Activated T-cell treated with anti-CD3 and anti-CD28 coated beads, Interleukin-2, amount 50 U/mL, for 48 hours (primary cell): ENCODE results near the gene RNF34.
"Not testable (repeated sequence)": the region's sequence is repeated elsewhere in the genome, so short reads cannot be mapped to it uniquely, and the experiment has no call there.

Experiments
- DNase-seq, 2 experiments: peaks; one replicate each; pipeline ENCODE4 v3.0.0-alpha.2; 2020

Gene RNF34

GRCh38 chr12:121399391-121400331 lies at the start of gene RNF34:
TSS of gene RNF34 (plus strand) at chr12:121400118. CDS start at chr12:121400213, 95 bp downstream.
- DNase-seq = peak; percentile 98 to 99

- DNase-seq = peak; percentile 90 to 92
Observed at GRCh38 chr12:121351820-121352681, 47.9 kb upstream of the RNF34 start, which contains the start of gene ANAPC5. TSS of gene ANAPC5 (minus strand) at chr12:121352411. CDS start at chr12:121352340, 71 bp downstream.

- no peak for DNase-seq
Observed at GRCh38 chr12:121352682-121353018, 47.3 kb upstream of the RNF34 start.

GRCh38 chr12:121355818-121356217 lies 44.1 kb upstream of the RNF34 start:
- no peak for DNase-seq

- DNase-seq = no peak
Observed at GRCh38 chr12:121356657-121357056, 43.3 kb upstream of the RNF34 start.

GRCh38 chr12:121357331-121357730 lies 42.6 kb upstream of the RNF34 start:
- DNase-seq = no peak

GRCh38 chr12:121358073-121358472 lies 41.8 kb upstream of the RNF34 start:
- DNase-seq = no peak

- DNase-seq = no peak
Observed at GRCh38 chr12:121364683-121365121, 35.2 kb upstream of the RNF34 start.

- DNase-seq = no peak
Observed at GRCh38 chr12:121365416-121366062, 34.4 kb upstream of the RNF34 start.

- no peak for DNase-seq
Observed at GRCh38 chr12:121366063-121366459, 33.9 kb upstream of the RNF34 start.

- no peak for DNase-seq
Observed at GRCh38 chr12:121371404-121371803, 28.5 kb upstream of the RNF34 start.

- DNase-seq = no peak
Observed at GRCh38 chr12:121373755-121374154, 26.2 kb upstream of the RNF34 start.

- not testable (repeated sequence) for DNase-seq
Observed at GRCh38 chr12:121374336-121374735, 25.6 kb upstream of the RNF34 start.

GRCh38 chr12:121374945-121375584 lies 24.9 kb upstream of the RNF34 start:
- not testable (repeated sequence) for DNase-seq

- DNase-seq = no peak
Observed at GRCh38 chr12:121376754-121377697, 22.9 kb upstream of the RNF34 start.

- no peak for DNase-seq
Observed at GRCh38 chr12:121378736-121379135, 21.2 kb upstream of the RNF34 start.

GRCh38 chr12:121379945-121380344 lies 20.0 kb upstream of the RNF34 start:
- DNase-seq = no peak

GRCh38 chr12:121383601-121384021 lies 16.3 kb upstream of the RNF34 start:
- no peak for DNase-seq

- not testable (repeated sequence) for DNase-seq
Observed at GRCh38 chr12:121384891-121385290, 15.0 kb upstream of the RNF34 start.

GRCh38 chr12:121388421-121388981 lies 11.4 kb upstream of the RNF34 start:
- no peak for DNase-seq

- no peak for DNase-seq
Observed at GRCh38 chr12:121390856-121391255, 9.1 kb upstream of the RNF34 start.
